Astrocyte of the cerebellum (primary cell): ENCODE measurements around the gene ZBTB3.
"Not testable (repeated sequence)": the region's sequence is repeated elsewhere in the genome, so short reads cannot be mapped to it uniquely, and the experiment has no call there.

Experiments
- DNase-seq: peaks from one replicate; pipeline ENCODE4 v3.0.0-alpha.2; 2011; ENCODE audit warnings: low read depth
- H3K4me3 ChIP-seq: 2 replicates; pipeline ENCODE4 v1.5.1; 2011; ENCODE audit warnings: mild to moderate bottlenecking, low read depth, low read length, moderate library complexity
- CTCF ChIP-seq: IDR thresholded peaks from 2 replicates; pipeline ENCODE4 v1.5.1; 2012; ENCODE audit warnings: low read length, low read depth, moderate library complexity, mild to moderate bottlenecking; ENCODE audit errors: missing control alignments
- in situ Hi-C: cut with HindIII; loops from 2 replicates; pipeline ENCODE4 v1.10.0; 2017; ENCODE audit warnings: low sequenced_read_pairs

ZBTB3 gene

DNA sequence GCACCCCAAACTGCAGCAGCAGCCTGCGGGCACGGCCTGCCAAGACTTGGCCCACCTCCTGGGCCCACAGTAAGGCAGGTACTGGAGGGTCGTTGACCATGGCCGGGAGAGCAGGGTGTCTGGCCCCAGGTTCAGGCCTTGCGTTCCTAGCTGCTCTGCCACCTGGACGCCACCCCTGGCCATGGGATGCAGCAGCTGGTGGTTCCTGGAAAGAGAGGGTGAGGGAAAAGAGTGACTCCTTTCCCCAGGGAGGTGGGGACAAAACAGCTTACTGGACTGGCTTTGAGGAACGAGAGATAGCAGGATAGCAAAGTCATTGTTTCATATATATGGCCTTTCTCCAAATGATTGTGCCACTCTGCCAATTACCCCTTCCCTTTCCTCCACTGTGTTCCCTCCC, 48.5 kb downstream of the ZBTB3 start:
- in situ Hi-C loops = no loop called here
- no peak for DNase-seq
- H3K4me3 ChIP-seq = peak overlapping the region; percentile 60
- no peak for TF ChIP-seq CTCF

DNA sequence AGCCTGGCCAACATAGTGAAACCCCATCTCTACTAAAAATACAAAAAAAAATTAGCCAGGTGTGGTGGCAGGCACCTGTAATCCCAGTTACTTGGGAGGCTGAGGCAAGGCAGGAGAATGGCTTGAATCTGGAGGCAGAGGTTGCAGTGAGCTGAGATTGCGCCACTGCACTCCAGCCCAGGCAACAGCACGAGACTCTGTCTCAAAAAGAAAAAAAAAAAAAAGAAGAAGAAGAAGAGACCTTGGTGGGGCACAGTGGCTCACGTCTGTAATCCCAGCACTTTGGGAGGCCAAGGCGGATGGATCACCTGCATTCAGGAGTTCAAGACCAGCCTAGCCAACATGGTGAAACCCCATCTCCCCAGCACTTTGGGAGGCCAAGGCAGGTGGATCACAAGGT, 50.0 kb downstream of the ZBTB3 start:
- DNase-seq, H3K4me3 ChIP-seq, in situ Hi-C loops: not testable (repeated sequence)

- TF ChIP-seq CTCF = no peak
- H3K4me3 ChIP-seq = no peak overlapping the region
- DNase-seq = no peak
- in situ Hi-C loops = no loop called here
These were observed 51.7 kb downstream of the ZBTB3 start for GRCh38 chr11:62702246-62702645.
